PFSK-1 (cell line): ENCODE results near the gene PPP4R4.

Source experiments
- FOXP2 ChIP-seq: optimal IDR thresholded peaks from 2 replicates; pipeline ENCODE3; 2011; ENCODE audit warnings: borderline replicate concordance, control low read depth, inconsistent platforms; ENCODE audit not compliant: insufficient read depth; ENCODE audit errors: extremely low read length, extremely low read depth
- POLR2AphosphoS5 ChIP-seq: IDR thresholded peaks from 2 replicates; pipeline ENCODE4 v1.6.1; 2012; ENCODE audit warnings: low read depth, mild to moderate bottlenecking, control low read depth, low read length, moderate library complexity
- REST ChIP-seq, 2 experiments: IDR thresholded peaks; 2 replicates each; pipeline versions ENCODE4 v1.6.1 to v1.8.0; 2011 to 2012; ENCODE audit warnings: low read depth in 2 of 2, low read length in 2 of 2, control low read depth in 1 of 2, inconsistent platforms in 1 of 2, mild to moderate bottlenecking in 1 of 2, moderate library complexity in 1 of 2; ENCODE audit not compliant: insufficient read depth in 1 of 2
- SIN3A ChIP-seq: IDR thresholded peaks from 2 replicates; pipeline ENCODE4 v1.6.1; 2012; ENCODE audit warnings: mild to moderate bottlenecking, low read length, moderate library complexity, borderline replicate concordance; ENCODE audit not compliant: insufficient read depth
- TAF1 ChIP-seq: IDR thresholded peaks from 2 replicates; pipeline ENCODE4 v1.6.1; 2012; ENCODE audit warnings: low read length, control low read depth, borderline replicate concordance; ENCODE audit not compliant: insufficient read depth

The PPP4R4 gene

GRCh38 chr14:94322648-94323570 is 148.8 kb downstream of the PPP4R4 start, which contains the start of gene SERPINA6:
TSS of gene SERPINA6 (minus strand) at chr14:94323336. CDS start at chr14:94314648, 8,688 bp downstream.
- TF ChIP-seq TAF1: no peak
- TF ChIP-seq REST (IDR thresholded peaks at IDR 0.05; ENCODE audit: insufficient read depth in 1 of 2, low read depth in 2 of 2, low read length in 2 of 2): no peak
- TF ChIP-seq POLR2AphosphoS5: no peak
- TF ChIP-seq SIN3A: no peak

GRCh38 chr14:94328196-94328595 is 154.1 kb downstream of the PPP4R4 start:
- TF ChIP-seq SIN3A (no peak), POLR2AphosphoS5 (no peak), TAF1 (no peak), REST (IDR thresholded peaks at IDR 0.05; ENCODE audit: insufficient read depth in 1 of 2, low read depth in 2 of 2, low read length in 2 of 2) (no peak), FOXP2 (no peak)
